HG03039 (cell line): ENCODE measurements around the gene RPTOR.
"Not testable (repeated sequence)": the region's sequence is repeated elsewhere in the genome, so short reads cannot be mapped to it uniquely, and the experiment has no call there.

Experiments
- ATAC-seq: cut with Tn5 transposase; IDR thresholded peaks from one replicate; pipeline ENCODE4 v1.9.1; 2021; ENCODE audit warnings: mild to moderate bottlenecking, moderate library complexity; ENCODE audit not compliant: unreplicated experiment

RPTOR gene

DNA sequence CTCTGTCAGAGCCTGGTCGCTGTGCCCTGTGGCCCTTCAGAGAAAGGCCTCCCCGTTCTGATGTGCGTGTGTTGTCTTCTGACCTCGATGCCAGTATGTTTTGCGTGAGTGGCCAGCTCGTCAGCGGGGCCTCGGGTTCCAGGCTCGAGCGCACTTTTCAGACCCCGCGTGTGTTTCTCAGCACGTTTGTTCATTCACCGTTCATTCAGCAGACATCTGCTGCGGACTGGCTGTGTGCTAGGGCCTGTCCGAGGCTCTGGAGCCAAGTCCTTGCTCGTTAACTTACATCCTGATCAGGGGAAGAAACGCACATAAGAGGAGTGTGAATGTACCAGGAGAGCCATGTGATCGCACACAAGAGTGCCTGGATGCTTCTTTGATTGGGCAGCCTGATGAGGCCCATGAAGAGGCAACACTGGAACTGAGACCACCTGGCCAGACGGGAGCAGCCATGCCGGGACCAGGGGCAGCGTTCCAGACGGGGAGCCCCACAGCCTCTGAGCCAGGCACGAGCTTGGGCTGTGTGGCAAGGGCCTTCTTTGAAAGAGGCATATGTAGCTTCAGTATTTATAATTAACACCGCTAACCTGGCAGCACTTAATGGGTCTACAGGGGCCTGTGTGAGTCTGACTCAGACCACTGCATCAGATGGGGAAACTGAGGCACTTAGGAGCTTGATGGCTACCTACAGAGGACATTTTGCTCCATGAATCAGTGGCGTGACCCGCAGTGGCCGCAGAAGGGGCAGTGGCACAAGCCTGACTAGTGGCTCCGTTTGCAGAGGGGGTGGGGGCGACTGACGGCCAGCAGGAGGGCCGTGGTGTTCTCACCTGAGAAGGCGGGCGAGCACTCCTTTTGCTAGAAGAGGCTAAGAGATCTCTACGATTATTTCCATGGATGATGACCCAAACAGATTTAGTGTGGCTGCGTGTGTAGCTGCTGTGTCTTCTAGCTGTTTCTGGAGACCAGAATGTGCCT is 259.1 kb downstream of the RPTOR start:
- ATAC-seq, result no peak

DNA sequence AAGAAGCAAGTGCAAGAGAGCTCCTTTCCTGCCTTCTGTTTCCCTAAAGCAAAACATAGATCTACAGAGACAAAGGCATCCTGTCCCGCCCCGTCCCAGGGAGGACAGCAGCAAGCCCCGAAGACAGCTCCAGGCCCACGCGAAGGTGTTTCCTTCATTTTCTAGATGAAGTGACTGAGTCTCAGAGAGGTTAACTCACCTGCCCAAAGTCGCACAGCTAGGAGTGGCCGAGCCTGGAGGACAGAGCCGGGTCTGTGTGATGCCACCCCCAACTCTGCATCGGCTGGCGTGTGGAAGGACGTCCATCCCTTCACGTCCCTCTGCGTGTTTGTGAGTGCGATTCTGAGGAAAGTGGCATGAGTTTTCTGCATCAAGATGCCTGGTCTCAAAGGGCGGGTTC is 259.8 kb downstream of the RPTOR start:
- ATAC-seq, result no peak

DNA sequence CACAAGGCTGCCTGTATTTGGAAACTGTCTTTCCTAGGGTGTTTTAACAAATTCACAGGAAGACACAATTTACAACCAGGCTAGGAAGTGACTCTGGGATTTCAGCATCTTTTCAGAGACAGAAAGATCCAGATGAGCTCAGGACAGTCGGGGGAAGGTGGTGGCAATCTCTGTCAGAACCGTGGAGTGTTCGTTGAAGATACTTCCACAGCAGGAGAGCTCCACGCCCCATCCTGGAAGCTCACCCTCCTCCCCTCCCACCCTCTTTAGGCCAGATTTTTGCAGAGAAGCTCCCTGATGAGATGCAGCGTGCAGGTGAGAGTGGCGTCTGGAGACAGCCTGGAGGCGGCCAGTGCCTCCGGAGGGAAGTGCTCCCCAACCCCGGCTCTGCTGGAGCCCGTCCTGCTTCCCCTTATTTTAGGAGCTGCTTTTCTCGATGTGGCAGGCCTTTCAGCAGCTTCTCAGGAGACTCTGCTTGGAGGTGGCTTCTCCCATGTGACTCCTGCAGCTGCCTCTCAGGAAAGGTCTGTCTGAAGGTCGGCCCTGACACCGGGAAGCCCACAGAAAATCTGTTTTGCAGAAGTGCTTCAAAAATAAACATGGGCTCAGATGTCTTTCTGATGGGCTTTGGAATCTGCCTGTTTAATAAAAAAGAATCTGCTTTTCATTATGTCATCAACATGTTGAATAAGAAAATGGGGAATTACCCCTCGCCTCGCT is 260.6 kb downstream of the RPTOR start:
- no peak for ATAC-seq

DNA sequence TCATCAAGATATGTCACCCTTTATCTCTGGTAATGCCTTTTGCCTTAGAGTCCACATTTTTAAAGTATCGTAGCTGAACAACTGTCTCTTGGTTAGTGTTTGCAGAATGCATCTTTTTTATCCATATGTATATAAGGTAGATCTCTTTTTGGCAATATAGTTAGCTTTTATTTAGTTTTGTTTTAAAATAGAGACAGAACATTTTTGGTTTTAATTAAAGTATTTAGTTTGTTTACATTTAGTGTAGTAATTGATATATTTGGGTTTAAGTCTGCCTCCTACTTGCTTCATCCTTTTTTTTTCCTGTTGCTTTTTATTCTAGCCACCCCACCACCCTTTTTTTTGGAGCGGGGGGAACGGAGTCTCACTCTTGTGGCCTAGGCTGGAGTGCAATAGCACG is 262.4 kb downstream of the RPTOR start:
- no peak for ATAC-seq

DNA sequence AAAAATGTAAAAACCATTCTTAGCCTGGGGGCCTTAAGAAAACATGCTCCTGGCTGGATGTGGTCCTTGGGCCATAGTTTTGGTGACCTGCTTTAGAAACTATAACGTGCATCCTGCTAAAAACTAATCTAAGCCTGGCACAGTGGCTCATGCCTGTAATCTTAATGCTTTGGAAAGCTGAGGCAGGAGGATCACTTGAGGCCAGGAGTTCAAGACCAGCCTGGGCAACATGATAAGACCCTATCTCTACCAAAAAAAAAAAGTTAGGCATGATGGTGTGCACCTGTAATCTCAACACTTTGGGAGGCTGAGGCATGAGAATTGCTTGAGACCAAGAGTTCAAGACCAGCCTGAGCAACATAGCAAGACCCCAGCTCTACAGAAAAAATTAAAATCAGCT is 263.2 kb downstream of the RPTOR start:
- ATAC-seq, result no peak

DNA sequence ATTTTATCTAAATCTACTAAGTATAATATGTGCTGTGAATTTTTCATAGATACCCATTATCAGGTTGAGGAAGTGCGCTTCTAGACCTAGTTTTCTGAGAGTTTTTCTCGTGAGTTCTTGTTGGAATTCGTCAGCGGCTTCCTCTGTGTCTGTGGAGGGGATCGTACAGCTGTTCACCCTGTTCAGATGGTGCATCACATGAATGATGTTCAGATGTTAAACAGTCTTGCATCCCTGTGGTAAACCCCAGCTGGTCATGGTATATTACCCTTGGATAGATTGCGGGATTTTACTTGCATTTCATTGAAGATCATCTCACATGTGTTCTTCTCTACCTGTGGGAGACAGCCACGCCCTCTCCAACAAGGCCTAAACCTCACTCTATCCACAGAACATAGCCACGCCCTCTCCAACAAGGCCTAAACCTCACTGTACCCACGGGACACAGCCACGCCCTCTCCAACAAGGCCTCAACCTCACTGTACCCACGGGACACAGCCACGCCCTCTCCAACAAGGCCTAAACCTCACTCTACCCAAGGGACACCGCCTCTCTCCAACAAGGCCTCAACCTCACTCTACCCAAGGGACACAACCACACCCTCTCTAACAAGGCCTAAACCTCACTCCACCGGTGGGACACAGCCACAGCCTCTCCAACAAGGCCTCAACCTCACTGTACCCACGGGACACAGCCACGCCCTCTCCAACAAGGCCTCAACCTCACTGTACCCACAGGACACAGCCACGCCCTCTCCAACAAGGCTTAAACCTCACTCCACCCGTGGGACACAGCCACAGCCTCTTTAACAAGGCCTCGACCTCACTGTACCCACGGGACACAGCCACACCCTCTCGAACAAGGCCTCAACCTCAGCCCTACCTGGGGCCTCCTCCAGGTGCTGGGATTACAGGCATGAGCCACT is 266.8 kb downstream of the RPTOR start:
- no peak for ATAC-seq

DNA sequence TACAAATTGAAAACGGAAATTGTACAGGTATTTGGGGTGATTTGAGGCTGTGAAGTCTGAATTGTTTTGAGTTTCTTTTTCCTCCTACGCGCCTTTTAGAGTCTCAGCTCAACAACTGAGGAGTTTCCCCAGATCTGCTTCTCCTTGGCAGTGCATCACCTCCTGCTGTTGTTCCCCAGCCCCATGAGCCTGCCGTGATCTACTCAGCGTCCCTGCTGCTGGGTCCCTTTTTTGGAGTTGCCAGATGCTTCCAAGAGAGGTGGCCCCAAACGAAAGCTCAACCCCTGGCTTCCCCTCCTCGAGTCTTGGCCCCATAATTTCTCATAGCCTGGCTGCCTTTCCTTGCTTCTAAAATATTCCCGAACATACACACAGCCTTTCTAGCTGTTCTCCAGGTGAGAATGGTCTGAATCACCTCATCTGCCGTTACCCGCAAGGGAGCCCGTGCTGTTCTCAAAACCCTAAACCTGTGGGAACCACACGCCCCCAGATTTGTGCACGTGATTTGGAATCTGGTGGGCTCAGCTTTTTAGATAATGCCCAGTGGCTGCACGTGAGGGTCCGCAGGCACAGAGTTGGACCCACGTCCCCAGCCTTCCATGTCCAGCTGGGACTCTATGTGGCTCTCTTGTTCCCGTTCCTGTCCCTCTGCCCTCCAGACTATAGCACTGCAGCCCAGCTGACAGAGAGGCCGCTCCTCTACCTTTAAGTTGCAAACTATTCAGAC is 267.9 kb downstream of the RPTOR start:
- ATAC-seq, result no peak

DNA sequence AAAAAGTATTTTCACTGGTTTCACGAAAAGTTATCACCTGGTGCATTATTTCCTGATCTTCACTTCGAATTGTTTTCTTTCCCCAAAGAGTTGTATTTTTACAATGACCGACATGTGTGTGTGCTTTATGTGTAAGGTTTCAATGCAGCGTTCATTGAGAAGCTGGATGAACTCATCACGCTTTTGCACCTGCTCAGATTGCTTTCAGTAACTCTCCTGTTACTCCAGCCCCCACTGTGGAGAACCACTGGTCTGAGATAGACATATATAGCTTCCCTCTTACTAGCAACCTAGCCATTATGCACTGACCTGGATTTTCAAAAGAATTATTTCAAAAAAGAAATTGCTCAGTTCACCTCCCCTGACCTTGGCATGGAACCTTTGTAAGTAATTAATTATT is 268.7 kb downstream of the RPTOR start:
- no peak for ATAC-seq

DNA sequence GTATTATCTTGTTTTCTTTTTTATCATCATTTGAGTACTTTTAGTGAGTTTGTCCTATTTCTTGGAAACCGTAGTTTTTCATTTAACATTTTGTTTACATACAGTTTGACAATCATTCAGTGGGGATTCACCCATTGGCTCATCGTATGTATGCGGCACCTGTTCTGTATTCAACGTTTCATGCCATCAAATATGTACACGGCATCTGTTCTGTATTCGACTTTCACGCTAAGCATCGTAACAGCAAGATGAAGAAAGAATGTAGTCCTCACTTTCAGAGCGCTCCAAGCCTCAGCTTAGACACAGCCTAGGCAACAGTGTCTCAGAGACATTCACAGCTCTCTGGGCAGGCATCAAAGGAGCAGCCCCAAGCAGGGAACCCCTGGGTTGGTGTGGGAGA is 269.9 kb downstream of the RPTOR start:
- ATAC-seq, result no peak

DNA sequence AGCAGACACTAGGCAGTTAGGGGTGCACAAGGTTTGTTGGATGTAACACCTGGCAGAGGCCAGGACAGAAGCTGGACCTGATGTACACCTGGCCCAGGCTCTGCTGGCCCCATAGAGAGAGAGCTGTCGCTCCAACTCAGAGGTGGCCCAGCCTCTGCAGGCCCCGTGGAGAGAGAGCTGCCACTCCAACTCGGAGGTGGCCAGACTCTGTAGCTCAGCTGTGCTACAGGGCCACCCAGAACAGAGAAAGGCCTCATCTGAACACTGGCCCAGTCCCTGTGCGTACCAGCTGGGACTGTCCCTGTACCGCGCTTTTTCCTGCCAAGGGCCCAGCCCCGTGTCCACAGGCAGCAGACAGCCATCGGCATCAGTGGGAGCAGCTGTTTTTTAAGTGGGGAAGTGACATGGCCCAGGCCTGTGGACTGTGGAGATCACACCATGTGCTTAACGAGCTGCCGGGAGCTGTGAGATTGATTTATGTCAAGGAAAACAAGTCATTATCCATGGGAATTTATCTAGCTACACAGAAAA is 270.6 kb downstream of the RPTOR start:
- ATAC-seq, result no peak

DNA sequence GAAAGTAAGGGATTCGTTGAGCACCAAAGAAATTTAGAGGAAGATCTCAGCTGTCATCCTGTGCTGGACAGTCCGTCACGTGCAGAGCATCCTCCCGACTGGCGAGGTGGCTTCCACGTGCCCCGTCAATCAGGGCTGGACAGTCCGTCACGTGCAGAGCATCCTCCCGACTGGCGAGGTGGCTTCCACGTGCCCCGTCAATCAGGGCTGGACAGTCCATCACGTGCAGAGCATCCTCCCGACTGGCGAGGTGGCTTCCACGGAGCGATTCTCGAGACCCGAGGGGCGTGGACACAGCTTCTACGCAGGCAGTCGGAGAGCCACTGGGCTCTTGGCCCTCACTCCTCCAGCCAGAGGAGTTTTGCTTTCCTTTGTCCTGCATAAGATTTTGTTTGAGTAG is 271.1 kb downstream of the RPTOR start:
- not testable (repeated sequence) for ATAC-seq

DNA sequence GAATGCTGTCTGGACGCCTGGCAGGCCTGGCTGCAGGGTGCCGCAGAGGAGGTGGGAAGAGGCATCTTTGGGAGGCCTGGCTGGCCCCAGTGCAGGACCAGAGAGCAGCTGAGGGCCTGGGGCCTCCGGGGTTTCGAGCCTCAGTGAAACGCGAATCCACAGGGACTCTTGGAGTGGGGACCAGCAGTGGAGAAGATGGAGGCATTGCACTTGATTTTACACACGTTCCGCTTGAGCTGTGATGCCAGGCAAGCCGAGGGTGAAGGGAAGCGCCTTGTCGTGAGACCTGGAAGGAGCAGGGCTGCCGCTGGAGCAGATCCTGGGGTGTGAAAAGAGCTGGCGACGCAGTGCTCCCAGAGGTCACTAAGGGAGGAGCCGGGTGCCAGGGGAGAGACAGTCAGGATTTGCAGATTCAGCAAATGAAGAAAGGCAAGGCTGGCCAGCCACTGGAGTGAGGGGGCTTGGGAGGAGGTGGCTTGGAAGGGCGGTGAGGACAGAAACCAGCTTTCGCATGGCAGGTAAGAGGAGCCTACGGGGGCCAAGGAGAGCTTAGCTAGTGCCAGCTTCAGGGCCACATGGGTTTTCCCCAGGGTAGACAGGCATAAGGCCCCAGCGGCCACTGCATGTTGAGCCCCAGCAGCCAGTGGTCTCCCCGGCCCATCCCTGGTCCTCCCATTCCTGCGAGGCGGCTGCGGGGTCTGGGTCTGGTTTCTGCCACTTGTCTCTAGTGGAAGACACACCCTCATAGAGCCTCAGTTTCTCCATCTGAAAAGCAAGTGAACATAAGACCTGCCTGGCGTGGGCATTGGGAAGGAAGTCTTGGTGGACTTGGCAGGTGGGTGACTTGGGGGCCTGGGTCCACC is 271.8 kb downstream of the RPTOR start:
- ATAC-seq, result no peak

DNA sequence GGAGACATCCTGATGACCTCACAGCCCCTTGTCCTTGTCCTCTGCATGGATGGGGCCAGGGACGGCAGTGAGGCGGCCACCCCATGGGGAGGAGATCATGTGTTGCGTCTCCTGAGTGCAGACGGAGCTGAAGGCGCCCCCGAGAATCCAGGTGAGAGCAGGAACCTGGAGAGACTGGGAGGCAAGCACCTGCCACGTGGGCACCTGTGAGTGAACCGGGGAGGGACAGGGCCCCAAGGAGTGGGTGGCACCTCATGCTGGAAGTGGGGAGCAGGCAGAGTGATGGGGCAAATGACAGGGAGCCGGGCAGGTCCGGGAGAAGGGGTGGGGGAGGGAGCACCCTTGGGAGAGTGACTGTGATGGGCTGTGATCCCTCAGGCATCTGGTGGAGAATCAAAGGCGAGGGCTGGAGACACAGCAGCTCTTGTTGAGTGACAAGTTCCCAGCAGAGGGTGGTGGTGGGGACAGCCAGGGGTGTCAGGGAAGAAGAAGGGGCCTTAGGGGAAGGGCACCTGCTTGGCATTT is 272.7 kb downstream of the RPTOR start:
- ATAC-seq, result no peak

DNA sequence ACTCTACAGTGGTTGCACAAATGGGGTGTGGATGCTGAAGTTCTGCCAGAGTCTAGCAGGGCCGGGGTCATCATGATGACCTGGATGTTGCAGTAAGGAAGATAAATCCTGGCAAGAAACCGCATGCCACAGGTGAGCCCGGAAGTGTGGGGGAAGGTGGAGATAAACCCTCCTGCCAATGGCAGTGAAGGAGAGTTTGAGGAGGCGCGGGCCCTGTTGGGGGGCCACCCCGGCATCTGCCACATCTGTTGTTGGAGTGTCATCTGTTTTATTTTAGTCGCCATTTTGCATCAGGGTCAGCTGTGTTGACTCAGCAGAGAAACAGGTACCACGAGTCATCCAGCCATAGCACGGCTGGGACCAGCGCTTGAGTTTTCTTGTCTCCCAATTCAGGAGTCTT is 273.2 kb downstream of the RPTOR start:
- no peak for ATAC-seq

DNA sequence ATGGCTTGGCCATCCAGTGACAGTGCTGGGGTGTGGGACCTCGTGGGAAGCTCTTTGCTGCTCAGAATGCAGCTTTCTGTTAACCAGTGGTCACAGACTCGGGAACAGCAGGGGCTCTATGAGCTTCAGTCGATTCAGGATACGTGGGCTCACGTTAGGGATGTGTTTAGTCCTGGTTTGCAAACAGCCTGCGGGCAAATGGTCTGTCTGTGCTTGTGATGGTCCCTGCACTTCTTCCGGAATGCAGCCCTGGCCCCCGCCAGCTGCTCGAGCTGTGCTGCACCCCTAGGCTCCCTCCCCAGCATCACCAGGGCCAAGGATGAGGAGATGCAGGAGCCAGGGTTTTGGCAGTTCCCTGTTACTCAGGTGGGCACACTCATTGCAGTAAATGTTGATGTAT is 274.2 kb downstream of the RPTOR start:
- ATAC-seq, result no peak

DNA sequence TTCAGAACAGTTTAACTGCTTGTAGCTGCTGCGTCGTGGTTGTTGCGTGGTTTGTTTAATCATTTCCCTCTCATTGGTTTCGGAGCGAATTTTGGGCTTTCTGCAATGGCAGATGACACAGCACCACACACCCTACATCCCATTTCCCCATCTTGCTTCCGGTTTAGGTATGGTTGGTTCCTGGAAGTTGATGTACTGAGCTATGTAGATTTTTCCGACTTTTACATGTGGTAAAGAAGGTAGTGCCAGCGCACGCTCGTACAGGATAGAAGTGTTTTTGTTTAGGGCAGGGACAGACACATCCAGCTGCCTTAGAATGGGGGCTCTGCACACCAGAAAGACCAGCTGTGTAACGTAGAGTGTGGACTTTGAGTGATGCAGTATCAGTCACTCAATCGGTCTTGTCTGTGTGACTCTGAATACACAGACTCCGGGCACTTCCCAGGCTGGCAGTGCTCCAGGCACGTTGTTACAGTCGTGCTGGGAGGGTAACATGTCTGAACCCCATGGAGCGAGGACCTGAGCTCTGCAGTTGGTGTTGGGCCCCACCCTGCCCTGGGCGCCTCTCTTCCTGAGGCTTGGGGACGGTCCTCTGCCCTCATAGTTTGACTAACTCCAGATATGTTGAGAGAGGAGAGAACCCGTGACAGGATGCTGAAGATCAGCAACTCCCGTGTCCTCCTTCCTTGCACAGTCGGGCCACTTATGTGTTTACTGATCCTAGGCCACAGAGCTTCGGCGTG is 275.0 kb downstream of the RPTOR start:
- ATAC-seq, result no peak

DNA sequence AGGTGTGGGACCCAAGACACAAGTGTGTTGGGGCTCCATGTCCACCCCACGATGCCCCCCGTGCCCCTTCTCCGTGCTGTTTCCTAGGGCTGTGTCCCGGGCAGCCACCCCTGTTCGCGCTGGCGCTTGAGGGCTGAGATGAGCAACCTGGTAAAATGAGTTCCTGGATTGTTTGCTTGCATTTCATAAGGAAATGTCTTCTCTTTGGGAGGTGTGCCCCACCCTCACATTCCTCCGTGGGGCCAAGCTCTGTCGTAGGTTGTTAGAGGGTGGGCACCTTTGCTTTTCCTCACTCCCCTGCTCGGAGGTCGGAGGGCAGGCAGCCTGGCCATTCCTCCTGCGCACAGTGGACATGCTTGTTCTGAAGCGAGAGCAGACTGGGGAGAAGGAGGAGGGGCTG is 275.7 kb downstream of the RPTOR start:
- ATAC-seq, result no peak

DNA sequence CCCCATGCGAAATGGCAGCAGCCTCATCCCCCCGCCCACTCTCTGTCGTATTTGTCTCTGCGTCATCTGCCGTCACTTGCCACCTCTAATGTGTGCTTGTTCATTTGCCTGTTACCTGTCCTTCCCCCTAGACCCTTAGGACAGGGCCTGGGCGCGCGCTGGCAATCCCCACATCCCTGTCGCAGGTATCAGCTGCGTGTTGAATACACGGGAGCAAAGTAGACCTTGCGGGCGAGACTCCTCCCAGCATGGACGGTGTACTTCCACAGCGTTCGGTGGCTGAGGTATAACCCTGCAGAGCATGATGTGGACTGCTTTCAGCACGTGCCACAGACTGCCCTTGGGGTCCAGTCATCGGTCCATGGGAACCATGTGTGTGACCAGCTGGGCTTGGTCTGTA is 276.9 kb downstream of the RPTOR start:
- no peak for ATAC-seq
